ENCODE results near the gene GDF10.
A peak's percentile ranks its signal among the peaks of the same experiment; 100 is the strongest.

Gene GDF10

DNA sequence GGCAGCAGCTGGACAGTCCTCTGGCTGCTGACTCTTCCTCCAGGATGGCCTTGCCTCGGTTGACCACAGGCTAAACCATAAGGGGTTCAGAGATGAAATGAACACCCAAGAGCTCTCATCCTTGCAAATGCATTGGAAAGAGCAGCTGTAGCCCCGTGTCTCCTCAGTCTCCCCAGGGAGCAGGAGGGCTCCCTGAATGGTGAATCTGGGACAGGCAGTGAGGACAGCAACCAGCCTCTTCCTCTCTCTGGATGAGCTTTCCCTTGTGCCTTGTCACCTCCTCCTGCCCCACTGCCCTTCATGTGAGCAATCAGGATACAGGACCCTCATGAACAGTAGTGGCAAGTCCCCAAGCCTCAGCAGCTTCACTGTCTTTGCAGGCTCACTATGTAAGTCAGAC lies 23.9 kb upstream of the GDF10 start:
- DNase-seq = no peak

DNA sequence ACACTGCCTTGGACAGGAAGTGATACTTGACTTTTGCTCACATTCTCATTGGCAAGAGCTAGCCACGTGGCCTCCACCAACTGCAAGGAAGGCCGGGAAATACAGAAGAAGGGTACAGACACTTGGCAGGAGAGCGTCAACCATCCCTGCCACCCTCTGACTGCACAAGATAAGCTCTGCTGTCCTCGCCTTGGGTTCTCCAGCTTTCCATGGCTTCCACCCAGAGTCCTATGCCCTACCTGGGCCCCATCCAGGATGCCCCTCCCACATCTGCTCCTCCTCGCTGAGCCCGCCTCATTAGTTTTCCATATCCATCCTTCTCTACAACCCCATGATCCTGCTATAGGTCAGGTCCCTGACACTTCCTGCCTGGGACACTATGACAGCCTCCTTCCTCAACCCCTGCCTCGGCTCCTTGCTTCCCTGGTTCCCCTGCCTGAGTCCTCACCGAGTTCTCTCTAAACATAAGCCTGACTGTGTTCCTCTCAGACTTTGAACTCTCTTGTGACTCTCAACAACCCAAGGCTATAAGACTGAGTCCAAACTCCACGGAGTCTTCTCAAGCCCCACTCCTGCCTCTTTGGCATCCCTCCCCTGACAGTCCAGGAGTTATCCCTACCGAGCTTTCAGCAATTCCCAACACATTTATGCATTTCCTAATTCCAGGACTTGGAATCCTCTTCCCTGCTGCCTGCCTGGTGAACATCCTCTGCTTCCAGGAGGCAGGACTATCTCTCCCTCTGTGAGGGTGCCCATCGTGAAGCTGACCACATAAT lies 23.2 kb upstream of the GDF10 start:
- no peak for DNase-seq

DNA sequence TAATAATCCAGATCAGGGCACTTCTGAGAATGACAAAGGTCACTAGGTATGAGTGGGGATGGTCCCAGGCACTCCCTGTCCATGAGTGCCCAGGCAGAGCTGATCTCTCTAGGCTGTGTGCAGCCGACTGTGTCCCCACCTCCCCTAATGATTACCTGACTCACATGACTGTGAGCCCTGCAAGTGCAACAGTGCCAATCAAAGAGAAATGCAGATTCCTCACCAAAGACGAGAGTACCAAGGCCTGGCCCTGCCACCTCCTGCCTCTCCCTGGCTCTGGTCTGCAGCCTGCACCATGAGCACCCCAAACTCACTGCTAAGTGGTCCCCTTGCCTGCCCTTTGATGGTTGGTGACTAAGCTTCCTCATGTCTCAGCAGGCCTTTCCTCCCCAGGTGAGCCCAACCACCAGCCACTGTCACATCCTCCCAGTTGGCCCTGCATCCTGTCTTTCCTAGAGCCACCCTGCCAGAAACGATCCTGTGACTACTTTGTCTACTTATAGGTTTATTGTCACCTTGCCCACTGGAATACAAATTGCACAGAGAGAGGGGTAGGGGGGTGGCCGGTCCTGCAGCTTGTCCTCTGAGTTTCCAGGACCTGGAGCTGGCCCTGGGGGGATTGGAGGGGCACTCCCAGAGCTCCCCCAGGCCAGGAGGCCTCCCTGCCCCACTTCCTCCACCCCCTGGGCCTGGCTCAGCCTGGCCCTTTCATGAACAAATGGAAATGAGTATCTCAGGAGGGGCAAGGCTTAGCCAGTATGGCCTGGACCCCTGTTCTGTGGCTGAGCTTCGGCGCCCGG lies 22.4 kb upstream of the GDF10 start:
- peak in 1 of 2 donors; percentile 30 for DNase-seq

DNA sequence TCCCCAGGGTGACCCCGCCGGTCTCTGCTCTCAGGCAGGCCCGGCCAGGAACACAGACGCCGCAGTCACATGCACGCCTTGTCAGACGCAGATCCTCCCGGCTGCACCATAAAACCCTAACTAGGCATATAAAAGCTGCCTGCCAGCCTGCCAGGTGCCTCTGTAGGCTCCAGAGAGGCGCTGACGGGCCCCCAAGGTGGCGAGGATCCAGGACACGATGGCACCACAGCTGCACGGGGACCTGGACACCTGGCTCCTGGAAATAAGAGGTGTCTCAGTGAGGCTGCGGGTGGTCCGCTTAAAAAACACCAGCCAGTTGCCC lies 21.9 kb upstream of the GDF10 start:
- no peak for DNase-seq

DNA sequence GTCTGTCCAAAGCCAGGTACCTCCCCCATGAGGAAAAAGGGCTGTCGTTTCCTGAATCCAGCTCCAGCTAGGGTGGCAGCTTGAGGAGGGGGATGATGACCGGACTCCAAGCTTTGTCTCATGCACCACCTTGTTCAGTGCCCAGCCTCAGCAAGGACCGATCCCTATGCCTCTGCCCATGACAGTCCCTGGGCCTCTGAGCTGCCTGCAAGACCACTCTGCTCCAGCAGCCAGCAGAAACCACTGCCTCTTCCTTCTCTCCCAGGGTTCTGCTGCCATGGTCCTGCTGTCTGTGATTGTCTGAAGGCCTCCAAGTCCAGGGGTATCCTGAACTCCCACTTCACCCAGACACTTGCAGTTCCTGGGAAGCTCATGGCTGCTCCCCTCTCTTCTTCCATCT lies 21.3 kb upstream of the GDF10 start:
- no peak for DNase-seq

DNA sequence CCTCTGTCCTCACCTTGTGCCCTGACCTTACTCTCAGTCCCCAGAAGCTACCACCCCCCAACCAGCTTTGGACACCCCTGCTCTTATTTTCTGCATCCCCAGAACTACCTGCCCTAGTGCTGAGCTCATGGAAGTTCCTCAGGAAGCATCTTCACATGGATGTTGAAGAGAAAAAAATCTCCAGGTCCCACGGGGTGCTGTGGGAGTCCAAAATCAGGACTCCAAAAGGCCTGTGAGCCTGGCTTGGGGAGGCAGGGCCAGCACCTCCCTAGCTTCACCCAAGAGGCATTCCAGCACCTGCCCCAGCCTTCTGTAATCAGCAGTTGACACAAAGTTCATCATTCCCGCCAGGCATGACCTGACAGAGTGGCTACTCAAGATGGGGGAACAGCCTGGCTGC lies 20.7 kb upstream of the GDF10 start:
- DNase-seq = no peak

DNA sequence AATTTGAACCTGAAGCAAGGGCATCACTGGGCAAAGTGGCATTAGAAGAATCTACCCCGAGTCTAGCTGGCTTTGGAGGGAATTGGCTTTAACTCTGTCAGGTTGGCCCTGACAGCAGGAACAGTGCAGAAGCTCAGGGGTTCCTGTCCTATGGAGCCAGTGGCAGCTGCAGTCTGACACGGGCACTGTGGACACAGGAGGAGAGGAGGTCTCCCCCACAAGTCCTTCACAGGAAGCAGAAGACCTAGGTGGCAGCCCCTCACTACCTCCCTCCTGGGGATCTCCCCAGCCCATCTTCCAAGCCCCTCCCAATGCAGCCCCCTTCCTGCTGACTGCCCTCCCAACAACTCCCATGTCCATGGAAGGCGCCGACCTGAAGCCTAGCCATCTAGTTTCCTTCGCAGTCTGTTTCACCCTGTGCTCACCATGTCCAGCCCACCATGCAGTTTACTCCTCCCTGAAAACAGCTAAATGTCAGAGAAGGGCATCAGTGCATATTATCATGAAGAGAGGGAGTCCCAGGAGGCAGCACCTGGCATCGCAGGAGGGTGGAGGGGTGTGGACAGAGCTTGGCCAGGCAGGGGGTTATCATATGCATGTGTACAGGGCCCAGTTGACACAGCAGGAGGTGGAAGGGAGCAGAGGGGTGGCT lies 17.9 kb upstream of the GDF10 start:
- no peak for DNase-seq

DNA sequence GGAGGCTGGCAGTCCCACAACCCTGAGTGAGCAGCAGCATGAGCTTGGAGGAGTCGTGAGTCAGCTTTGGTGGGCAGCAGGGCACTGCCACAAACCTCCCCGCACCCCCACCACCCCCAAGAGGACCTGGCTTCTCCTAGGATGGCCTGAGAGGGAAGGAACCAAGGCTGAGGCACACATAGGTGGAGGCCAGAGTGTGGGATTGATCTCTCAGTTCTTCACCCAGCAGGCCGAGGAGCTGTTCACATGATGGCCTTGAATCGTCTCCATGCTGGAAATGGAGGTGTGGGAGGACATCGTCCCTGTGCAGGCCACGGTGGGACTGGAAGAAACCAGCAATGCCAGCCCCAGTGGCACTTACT lies 17.4 kb upstream of the GDF10 start:
- no peak for DNase-seq

DNA sequence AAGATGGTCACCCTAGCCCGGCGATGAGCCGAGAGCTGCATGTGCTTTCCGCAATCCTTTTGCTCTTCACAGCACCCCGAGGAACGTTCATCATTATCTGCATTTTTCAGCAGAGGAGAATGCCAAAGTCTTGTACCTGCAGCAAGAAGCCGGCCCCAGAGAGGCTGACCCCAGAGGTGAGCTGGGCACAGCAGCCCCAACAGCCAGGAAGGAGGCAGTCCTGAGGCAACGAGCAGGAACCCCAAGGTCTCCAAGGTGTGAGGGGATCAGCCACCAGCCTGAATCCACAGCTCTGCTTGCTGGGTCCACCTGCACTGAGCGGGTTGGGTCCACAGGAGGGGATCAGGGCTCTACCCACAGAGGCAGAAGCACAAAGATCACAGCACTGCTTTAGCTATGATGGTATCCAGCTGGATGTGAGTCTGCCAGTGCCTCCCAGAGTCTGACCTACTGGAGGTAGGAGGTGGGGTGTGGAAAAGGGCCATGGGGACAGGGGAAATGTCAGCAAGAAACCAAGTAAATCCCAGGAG lies 16.8 kb upstream of the GDF10 start:
- DNase-seq = no peak

DNA sequence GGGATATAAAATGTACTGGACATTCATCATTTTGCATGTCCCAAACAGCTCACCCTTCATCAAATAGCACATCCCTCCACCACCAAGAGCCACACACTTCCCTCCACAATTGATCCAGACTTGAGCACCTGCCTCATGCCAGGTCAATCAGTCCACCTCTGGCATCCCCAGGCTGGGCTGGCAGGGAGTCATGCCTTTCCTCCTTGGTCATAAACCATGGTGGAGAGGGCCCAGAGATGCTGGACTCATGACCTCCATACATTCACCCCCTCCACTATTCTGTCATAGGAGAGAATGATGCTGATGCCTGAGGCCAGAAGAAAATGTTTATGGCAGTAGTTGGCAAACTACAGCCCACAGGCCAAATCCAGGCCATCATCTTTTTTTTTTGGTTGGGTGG lies 16.1 kb upstream of the GDF10 start:
- DNase-seq = no peak

DNA sequence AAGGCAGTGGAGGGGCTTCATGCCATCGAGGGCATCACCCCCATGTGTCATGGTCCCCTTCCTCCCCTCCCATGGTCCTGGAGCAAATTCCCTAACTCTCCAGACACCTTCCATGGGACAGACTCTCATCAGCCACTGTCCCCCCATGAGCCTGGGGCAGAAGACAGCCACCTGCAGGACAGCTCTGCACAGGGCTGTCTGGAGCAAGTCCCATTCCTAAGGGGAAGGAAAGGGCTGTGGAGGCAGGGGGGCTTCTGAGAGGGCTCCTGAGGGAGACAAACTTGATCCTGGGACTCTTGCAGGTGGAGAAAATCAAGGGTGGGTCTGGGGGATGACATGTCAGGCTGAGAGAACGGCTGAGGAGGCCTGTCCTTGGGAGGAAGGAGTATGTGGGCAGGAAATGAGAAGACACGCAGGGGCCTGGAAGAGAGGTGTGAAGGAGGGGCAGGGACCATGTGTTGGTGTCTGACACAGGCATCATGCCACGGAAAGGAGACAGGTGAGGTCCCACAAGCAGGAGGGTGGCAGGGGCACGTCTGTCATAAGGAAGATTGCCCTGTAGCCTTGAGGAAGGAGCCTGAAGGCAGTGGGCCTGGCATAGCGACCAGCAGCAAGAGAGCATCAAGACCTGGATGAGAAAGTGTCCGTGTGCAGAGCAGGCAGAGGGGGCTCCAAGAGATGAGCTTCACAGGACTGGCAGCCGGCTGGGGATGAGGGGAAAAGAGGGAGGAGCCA lies 14.4 kb upstream of the GDF10 start:
- no peak for DNase-seq

DNA sequence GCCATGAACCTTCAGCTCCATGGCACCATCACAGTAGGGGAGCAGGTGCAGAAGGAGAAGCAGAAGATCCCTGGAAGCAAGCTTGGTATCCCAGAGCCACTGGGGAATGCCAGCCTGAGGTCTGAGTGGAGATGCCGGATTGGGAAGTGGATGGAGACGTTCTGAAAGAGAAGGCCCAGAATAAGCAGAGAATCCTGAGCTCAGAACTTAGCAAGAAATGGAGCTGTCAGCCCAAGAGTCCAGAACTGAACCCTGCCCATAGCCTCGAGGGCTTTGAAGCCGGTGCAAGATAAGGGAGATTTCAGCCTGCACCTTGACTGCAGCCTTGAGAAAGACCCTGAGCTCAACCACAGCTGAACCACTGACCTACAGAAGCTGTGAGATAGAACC lies 13.9 kb upstream of the GDF10 start:
- DNase-seq = no peak

DNA sequence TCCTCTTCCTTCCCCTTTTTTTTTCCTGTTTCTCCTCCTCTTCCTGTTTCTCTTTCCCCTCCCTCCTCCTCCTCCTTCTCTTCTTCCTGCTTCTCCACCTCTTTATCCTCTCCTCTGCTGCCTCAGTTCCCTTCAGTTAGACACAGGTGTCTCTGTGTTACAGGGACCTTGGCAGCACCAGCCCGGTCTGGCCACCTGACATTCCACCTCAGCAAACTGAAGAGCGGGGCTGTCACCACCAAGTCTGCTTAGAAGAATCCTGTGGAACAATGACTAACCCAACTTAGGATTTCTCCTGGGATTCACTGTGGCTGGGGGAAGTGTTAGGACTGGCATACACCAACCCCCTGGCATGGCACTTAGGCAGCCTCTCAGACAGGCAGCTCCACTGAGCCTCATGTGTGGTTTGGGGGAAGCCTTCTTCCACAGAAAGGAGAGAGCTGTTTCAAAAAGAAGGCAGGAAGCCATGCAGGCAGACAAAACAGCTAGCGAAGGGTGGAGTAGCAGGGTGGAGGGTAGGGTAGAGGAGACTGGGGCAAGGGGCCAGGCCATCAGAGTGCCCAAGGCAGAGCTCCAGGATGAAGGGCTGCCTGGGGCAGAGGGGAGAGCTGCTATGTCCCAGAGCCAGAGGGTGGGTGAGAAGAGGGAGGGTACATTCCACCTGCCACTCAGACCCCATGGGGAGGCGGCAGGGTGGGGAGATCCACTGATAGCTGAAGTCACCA lies 13.2 kb upstream of the GDF10 start:
- DNase-seq = peak in 1 of 2 donors; percentile 11

DNA sequence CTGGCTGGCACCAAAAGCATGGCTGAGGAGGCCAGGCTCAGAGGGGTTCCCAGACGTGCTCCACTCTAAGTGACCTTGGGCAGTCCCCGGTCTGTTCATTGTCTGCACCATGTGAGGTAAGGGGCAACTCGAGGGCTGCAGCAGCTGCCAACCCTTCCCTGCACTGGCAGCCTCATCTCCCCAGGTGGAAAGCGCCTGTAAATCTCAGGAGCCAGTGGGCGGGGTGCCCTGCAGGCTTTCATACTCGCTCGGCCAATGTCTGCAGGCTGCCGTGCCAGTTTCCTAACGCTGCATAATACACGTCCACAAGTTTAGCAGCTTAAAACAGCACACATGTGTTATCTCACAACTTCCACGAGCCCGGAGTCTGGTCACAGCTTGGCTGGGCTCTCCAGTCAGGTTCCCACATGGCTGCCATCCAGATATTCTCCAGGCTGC lies 12.6 kb upstream of the GDF10 start:
- no peak for DNase-seq

DNA sequence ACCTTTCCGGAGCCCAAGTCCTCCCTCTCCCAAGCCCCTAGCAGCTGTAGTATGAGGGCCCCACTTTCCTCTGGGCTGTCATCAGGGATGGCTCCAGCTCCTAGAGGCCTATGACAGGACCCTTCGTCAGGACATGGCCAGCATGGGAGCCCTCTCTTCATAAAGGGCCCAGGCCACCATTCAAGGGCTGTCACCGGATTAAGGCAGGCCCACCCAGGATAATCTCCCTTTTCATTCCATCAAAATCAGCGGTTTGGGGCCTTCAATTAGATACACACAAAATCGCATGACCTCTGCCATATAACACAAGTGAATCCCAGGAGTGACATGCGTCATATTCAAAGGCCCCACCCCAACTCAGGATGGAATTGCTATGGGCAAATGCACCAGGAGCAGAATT lies 12.2 kb upstream of the GDF10 start:
- DNase-seq = no peak

DNA sequence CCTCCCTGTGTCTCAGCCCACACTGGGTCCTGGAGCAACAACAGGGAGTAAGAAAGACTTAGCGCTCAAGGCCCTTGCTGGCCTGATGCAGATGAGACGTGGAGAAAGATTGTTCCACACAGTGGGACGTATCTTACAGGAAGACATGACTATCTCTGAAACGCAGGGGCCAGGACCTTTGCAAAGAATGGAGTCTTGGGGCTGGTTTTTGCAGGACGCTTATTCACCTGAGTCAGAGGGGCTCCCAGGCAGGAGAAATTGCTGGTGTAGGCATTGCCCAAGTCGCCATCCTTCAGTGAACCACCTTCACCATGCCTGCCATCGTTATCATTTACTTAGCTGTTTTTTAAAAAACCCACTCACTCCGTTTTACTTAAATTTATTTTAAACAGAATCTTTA lies 11.8 kb upstream of the GDF10 start:
- no peak for DNase-seq

DNA sequence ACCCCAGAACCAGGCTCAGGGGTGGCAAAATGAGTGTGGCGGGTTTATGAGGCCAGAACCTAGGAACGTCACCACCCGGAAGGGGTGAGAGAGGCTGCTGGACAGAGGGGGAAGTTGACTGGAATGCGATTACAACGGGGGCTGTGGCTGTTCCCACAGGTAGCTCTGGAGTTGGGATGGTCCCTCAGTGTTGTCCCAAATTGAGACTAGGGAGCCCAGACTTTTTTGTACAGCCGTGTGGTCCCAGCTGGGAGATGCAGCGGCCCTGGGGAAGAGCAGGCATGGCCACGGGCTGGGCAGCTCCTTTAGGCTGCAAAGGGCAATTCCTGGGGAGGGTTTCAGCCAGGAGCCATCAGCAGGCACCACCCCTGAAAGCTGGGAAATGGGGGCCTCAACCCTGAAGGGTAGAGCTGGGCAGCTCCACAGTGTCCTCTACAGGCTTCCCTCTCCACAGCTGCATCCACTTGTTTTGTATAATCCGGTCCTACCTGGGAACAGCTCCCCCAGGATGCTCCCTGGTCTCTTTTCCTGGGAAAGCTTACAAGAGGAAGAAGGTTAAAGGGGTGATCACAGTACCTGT lies 11.0 kb upstream of the GDF10 start:
- DNase-seq = no peak

DNA sequence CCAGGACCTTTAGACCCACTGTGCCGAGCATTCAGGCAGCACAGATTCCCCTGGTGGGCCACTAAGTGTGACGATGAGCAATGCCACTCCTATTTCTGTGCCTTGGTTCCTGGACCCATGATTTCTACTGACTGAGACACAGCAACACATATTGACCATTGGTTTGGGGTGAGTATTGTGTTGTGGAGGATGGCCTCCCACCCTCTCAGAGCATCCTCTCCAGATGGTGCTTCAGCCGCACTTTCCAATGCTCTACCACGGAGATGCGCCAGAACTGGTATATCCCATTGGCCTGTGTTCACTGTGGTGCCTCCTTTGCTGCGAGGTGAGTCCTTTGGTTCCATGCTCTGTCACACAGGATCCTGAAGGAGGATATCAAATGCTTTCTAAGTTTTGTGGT lies 10.1 kb upstream of the GDF10 start:
- no peak for DNase-seq

DNA sequence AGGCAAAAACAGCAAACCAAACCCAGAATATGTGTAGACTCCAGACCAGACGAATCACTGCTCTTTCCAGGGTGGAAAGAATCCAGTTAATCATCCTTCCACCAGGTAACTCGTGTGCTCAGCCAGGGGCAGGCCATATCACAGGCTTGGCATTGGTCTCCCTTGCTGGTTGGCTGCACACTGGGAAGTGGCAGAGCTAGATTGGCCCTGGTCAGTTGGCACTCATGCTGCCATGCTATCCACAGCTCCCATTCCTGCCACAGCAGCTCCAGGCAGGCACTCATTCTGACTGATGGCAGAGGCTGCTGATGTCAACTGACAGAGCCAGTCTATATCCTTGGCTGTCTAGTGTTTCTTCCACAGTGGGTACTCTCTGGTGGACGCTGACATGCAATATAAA lies 9.7 kb upstream of the GDF10 start:
- DNase-seq = no peak

DNA sequence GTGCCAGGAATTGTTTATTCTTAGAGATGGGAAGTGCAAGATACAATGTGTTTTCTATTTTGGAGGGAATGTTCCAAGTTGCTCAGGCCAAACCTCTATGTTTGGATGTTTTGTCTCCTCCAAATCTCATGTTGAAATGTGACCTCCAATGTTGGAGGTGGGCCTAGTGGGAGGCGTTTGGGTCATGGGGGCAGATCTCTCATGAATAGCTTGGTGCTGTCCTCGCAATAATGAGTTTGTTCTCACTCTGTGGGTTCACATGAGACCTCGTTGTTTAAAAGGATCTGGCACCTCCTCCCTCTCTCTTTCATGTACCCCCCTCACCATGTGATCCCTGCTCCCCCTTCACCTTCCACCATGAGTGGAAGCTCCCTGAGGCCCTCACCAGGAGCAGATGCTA lies 8.3 kb upstream of the GDF10 start:
- DNase-seq = no peak

DNA sequence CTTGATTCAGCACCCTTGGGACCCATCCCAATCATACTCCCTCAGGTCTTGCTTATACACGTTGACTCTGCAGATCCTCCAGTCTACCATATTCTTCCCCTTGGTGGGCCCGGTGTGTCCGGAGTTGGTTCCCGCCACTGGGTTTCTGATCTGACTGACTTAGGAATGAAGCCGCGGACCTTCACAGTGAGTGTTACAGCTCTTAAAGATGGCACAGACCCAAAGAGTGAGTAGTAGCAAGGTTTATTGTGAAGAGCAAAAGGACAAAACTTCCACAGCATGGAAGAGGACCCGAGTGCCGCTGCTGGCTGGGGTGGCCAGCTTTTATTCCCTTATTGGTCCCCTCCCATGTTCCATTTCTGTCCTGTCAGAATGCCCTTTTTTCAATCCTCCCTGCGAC lies 5.9 kb upstream of the GDF10 start:
- no peak for DNase-seq

DNA sequence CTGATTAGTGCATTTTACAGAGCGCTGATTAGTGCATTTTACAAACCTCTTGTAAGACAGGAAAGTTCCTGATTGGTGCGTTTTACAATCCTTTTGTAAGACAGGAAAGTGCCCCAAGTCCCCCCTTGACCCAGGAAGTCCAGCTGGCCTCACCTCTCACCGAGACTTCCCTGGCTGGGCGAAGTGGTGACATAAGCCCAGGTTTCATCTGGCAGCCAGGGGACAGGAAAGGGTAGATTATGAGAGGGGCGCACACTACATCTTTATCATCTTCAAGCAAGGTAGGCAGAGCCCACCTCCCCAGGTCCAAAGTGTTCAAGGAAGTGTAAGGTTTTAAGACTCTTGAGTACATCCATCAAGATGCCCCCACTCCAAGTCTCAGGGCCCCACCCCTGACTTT lies 5.5 kb upstream of the GDF10 start:
- no peak for DNase-seq

All from CD4-positive, alpha-beta T cell treated with Interleukin-4 for 1 hour (primary cell).